ENCODE measurements around the gene SNX13.

GRCh38 chr7:17849504-17849903, 90.8 kb downstream of the SNX13 start:
- TF ChIP-seq CTCF (conservative IDR thresholded peaks at IDR 0.05; ENCODE audit: low read depth, low read length) (no peak), POLR2A (IDR thresholded peaks at IDR 0.05; ENCODE audit: low read depth, low read length) (no peak), FOS (IDR thresholded peaks at IDR 0.05; ENCODE audit: low read depth, low read length) (no peak), RAD21 (IDR thresholded peaks at IDR 0.05; ENCODE audit: low read length) (no peak), RFX5 (IDR thresholded peaks at IDR 0.05; ENCODE audit: low read depth, low read length) (no peak), SMC3 (IDR thresholded peaks at IDR 0.05; ENCODE audit: low read depth, low read length) (no peak), USF2 (IDR thresholded peaks at IDR 0.05; ENCODE audit: low read depth, low read length) (no peak), ELK1 (IDR thresholded peaks at IDR 0.05; ENCODE audit: borderline replicate concordance, low read depth, low read length) (no peak)
